Endodermal cell (in vitro differentiated cells): ENCODE data around the gene MRFAP1L1. TPM values are rescaled to one million over a fixed set of nuclear protein-coding genes. Genes with fewer than 3 reads are reported as not detected.

ENCODE experiments used
- DNase-seq: peaks from one replicate; pipeline ENCODE4 v3.0.0-alpha.2; 2017
- H3K27ac ChIP-seq: 2 replicates; pipeline ENCODE4 v1.5.1; 2013; ENCODE audit warnings: mild to moderate bottlenecking, low read depth, low read length, moderate library complexity
- H3K27me3 ChIP-seq: 2 replicates; pipeline ENCODE4 v1.6.1; 2013; ENCODE audit warnings: mild to moderate bottlenecking, low read length, moderate library complexity; ENCODE audit not compliant: insufficient read depth, control insufficient read depth, poor library complexity, severe bottlenecking
- H3K36me3 ChIP-seq: 2 replicates; pipeline ENCODE4 v1.7.0; 2013; ENCODE audit warnings: mild to moderate bottlenecking, low read length, moderate library complexity; ENCODE audit not compliant: control insufficient read depth, insufficient read depth
- H3K4me1 ChIP-seq: one replicate; pipeline ENCODE4 v1.7.0; 2013; ENCODE audit warnings: low read length; ENCODE audit not compliant: control insufficient read depth, insufficient read depth
- H3K4me3 ChIP-seq: 2 replicates; pipeline ENCODE4 v1.5.1; 2013; ENCODE audit warnings: mild to moderate bottlenecking, low read length, moderate library complexity
- H3K9ac ChIP-seq: 2 replicates; pipeline ENCODE4 v1.6.1; 2013; ENCODE audit warnings: mild to moderate bottlenecking, low read length, moderate library complexity; ENCODE audit not compliant: poor library complexity, severe bottlenecking; ENCODE audit errors: extremely low read depth
- H3K9me3 ChIP-seq: 2 replicates; pipeline ENCODE4 v1.6.1; 2013; ENCODE audit warnings: mild to moderate bottlenecking, low read length, moderate library complexity; ENCODE audit not compliant: control insufficient read depth
- H3K27ac Mint-ChIP-seq: 2 replicates; pipeline ENCODE4 v1.8.0; 2020; ENCODE audit warnings: mixed read lengths
- H3K27me3 Mint-ChIP-seq: 2 replicates; pipeline ENCODE4 v1.8.0; 2021; ENCODE audit warnings: mild to moderate bottlenecking, mixed read lengths; ENCODE audit not compliant: insufficient read depth
- H3K36me3 Mint-ChIP-seq: 2 replicates; pipeline ENCODE4 v1.8.0; 2020; ENCODE audit warnings: low read depth, mixed read lengths
- H3K4me1 Mint-ChIP-seq: 2 replicates; pipeline ENCODE4 v1.8.0; 2020; ENCODE audit warnings: mixed read lengths
- H3K4me3 Mint-ChIP-seq: 2 replicates; pipeline ENCODE4 v1.8.0; 2020; ENCODE audit warnings: mild to moderate bottlenecking, moderate library complexity, mixed read lengths
- H3K9me3 Mint-ChIP-seq: 2 replicates; pipeline ENCODE4 v1.8.0; 2020; ENCODE audit warnings: mild to moderate bottlenecking, mixed read lengths
- CTCF ChIP-seq: fragments of 200-600 bp; sonication (generic); conservative IDR thresholded peaks from 2 replicates; pipeline ENCODE4 v1.5.0; 2021; ENCODE audit warnings: antibody characterized with exemption, mild to moderate bottlenecking
- WGBS, 2 experiments: methylation state at CpG; one replicate each; pipeline versions ENCODE4 v1.1.5 to v1.1.7; 2013; ENCODE audit warnings: missing lambda C conversion rate in 2 of 2, mixed read lengths in 1 of 2; ENCODE audit not compliant: insufficient coverage in 1 of 2, insufficient read length in 1 of 2; 5-methylcytosine and 5-hydroxymethylcytosine counted together
- total RNA-seq, 2 donors: library from RNA; stranded (reverse); fragmentation: NEBNext Ultra II Directional in 1 of 2; extraction: Animal tissue kit (Norgen Biotek cat#: 25700) in 1 of 2; gene quantifications; 2 replicates in 1 of 2; 3 replicates in 1 of 2; pipeline ENCODE4 v1.2.1, GENCODE V29; 2021

MRFAP1L1 gene
- total RNA-seq, 2 donors from 2014 or later: 45.0 to 50.2 TPM

- no peaks in the 10 kb centered on the region for H3K36me3 ChIP-seq
- Mint-ChIP-seq H3K27ac (no peak overlapping the region), H3K27me3 (no peaks in the 10 kb centered on the region), H3K4me1 (peaks cover 2% of the 10 kb centered on the region), H3K4me3 (no peak overlapping the region), H3K9me3 (no peaks in the 10 kb centered on the region), H3K36me3 (no peaks in the 10 kb centered on the region)
- WGBS, 2 experiments: 85 to 88% methylated on average over 14 to 21 of the region's 21 CpGs
- no peak for TF ChIP-seq CTCF
- H3K4me1 ChIP-seq: no peaks in the 10 kb centered on the region
- H3K27me3 ChIP-seq: no peaks in the 10 kb centered on the region
- H3K4me3 ChIP-seq: no peak overlapping the region
- no peak for DNase-seq
- H3K9me3 ChIP-seq: no peaks in the 10 kb centered on the region
- no peak overlapping the region for H3K9ac ChIP-seq
- no peak overlapping the region for H3K27ac ChIP-seq
Observed at GRCh38 chr4:6724421-6725111, 14.9 kb upstream of the MRFAP1L1 start.

- no peak overlapping the region for H3K27ac ChIP-seq
- no peaks in the 10 kb centered on the region for H3K27me3 ChIP-seq
- WGBS, 2 experiments: 92 to 99% methylated on average over 8 of the region's 8 CpGs
- H3K27ac Mint-ChIP-seq: no peak overlapping the region
- no peaks in the 10 kb centered on the region for H3K36me3 Mint-ChIP-seq
- no peaks in the 10 kb centered on the region for H3K4me1 ChIP-seq
- peaks cover 2% of the 10 kb centered on the region for H3K4me1 Mint-ChIP-seq
- H3K36me3 ChIP-seq: no peaks in the 10 kb centered on the region
- DNase-seq: no peak
- H3K9me3 ChIP-seq: no peaks in the 10 kb centered on the region
- TF ChIP-seq CTCF: no peak
- no peaks in the 10 kb centered on the region for H3K9me3 Mint-ChIP-seq
- no peak overlapping the region for H3K4me3 ChIP-seq
- no peak overlapping the region for H3K9ac ChIP-seq
- H3K27me3 Mint-ChIP-seq: no peaks in the 10 kb centered on the region
- H3K4me3 Mint-ChIP-seq: no peak overlapping the region
Observed at GRCh38 chr4:6723851-6724250, 14.2 kb upstream of the MRFAP1L1 start.

- no peaks in the 10 kb centered on the region for H3K27me3 Mint-ChIP-seq
- DNase-seq: no peak
- no peak for TF ChIP-seq CTCF
- peaks cover 5% of the 10 kb centered on the region for H3K4me1 Mint-ChIP-seq
- no peaks in the 10 kb centered on the region for H3K9me3 Mint-ChIP-seq
- Histone ChIP-seq H3K27me3 (no peaks in the 10 kb centered on the region), H3K36me3 (no peaks in the 10 kb centered on the region), H3K9me3 (no peaks in the 10 kb centered on the region), H3K4me1 (no peaks in the 10 kb centered on the region), H3K27ac (no peak overlapping the region), H3K9ac (no peak overlapping the region), H3K4me3 (no peak overlapping the region)
- H3K27ac Mint-ChIP-seq: no peak overlapping the region
- no peak overlapping the region for H3K4me3 Mint-ChIP-seq
- H3K36me3 Mint-ChIP-seq: no peaks in the 10 kb centered on the region
- 91 to 96% methylated on average over 10 to 12 of the region's 12 CpGs for WGBS, 2 experiments
Observed at GRCh38 chr4:6722891-6723290, 13.2 kb upstream of the MRFAP1L1 start.
